RWPE2 (cell line): ENCODE results near the gene ADAM12.
"Not testable (repeated sequence)": the region's sequence is repeated elsewhere in the genome, so short reads cannot be mapped to it uniquely, and the experiment has no call there.

ENCODE experiments used
- ATAC-seq: fragments of 200-7000 bp; cut with Tn5 transposase; 3 replicates; pipeline ENCODE4 v1.9.1; 2021; ENCODE audit warnings: low read depth
- DNase-seq: peaks from one replicate; pipeline ENCODE4 v3.0.0-alpha.2; 2020; ENCODE audit warnings: low spot score
- H3K27ac ChIP-seq: fragments of 450-650 bp; 2 replicates; pipeline ENCODE4 v1.5.1; 2017; ENCODE audit warnings: mild to moderate bottlenecking; ENCODE audit not compliant: poor library complexity, severe bottlenecking
- H3K27me3 ChIP-seq: fragments of 250-450 bp; sonication (Bioruptor Pico); 2 replicates; pipeline ENCODE4 v1.5.1; 2021; ENCODE audit warnings: mild to moderate bottlenecking, moderate library complexity; ENCODE audit not compliant: insufficient read depth, poor library complexity, severe bottlenecking
- H3K36me3 ChIP-seq: fragments of 250-450 bp; sonication (Bioruptor Pico); 2 replicates; pipeline ENCODE4 v1.5.1; 2020; ENCODE audit warnings: low read depth, mild to moderate bottlenecking, moderate library complexity
- H3K4me1 ChIP-seq: fragments of 250-450 bp; sonication (Bioruptor Pico); 2 replicates; pipeline ENCODE4 v1.5.1; 2021; ENCODE audit warnings: mild to moderate bottlenecking, moderate library complexity; ENCODE audit not compliant: insufficient read depth, poor library complexity, severe bottlenecking
- H3K4me3 ChIP-seq: fragments of 250-450 bp; sonication (Bioruptor Pico); 2 replicates; pipeline ENCODE4 v1.5.1; 2021; ENCODE audit warnings: mild to moderate bottlenecking, moderate library complexity; ENCODE audit not compliant: severe bottlenecking
- H3K9me3 ChIP-seq: fragments of 250-450 bp; sonication (Bioruptor Pico); 2 replicates; pipeline ENCODE4 v1.5.1; 2021; ENCODE audit warnings: mild to moderate bottlenecking, moderate library complexity; ENCODE audit not compliant: severe bottlenecking
- TF ChIP-seq, protein P1 (sequence below): fragments of 450-650 bp; IDR thresholded peaks from one replicate; pipeline ENCODE4 v1.5.1; 2017; ENCODE audit warnings: mild to moderate bottlenecking, moderate library complexity; ENCODE audit not compliant: poor library complexity, severe bottlenecking

ADAM12 gene

DNA sequence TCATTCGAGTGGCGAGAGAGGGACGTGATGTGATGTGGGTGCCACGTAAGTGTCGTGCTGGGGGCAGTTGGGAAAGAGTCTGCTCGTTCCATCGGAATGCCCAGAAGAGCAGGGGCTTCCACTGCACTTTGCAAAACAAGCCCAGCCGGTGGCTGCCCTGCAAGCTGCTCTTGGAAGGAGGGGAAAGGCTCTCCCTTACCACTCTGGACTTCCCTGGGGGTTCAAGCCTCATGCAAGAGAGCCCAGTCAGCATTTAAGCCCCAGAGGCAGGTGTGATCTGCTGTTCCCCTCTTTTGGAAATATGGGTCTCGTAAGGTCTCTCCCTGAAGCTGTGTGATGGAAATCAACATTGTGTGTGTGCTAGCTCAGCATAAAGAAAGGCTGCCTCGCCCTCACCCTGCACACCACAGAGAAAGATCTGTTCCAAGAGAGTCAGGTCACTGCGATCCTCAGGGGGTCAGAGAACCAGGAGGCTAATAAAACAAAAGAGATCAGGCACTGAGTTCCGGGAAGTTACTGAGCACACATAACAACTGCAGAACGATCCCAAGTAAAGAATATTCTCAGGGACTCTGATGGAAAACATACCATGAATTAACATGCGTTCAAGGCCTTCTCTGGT lies 212.5 kb downstream of the ADAM12 start:
- Histone ChIP-seq H3K27me3 (no peaks in the 10 kb centered on the region), H3K4me3 (no peak overlapping the region), H3K9me3 (no peaks in the 10 kb centered on the region), H3K27ac (no peak overlapping the region), H3K36me3 (no peaks in the 10 kb centered on the region), H3K4me1 (no peaks in the 10 kb centered on the region)
- ATAC-seq (no peak), DNase-seq (no peak)
- TF ChIP-seq, protein P1, sequence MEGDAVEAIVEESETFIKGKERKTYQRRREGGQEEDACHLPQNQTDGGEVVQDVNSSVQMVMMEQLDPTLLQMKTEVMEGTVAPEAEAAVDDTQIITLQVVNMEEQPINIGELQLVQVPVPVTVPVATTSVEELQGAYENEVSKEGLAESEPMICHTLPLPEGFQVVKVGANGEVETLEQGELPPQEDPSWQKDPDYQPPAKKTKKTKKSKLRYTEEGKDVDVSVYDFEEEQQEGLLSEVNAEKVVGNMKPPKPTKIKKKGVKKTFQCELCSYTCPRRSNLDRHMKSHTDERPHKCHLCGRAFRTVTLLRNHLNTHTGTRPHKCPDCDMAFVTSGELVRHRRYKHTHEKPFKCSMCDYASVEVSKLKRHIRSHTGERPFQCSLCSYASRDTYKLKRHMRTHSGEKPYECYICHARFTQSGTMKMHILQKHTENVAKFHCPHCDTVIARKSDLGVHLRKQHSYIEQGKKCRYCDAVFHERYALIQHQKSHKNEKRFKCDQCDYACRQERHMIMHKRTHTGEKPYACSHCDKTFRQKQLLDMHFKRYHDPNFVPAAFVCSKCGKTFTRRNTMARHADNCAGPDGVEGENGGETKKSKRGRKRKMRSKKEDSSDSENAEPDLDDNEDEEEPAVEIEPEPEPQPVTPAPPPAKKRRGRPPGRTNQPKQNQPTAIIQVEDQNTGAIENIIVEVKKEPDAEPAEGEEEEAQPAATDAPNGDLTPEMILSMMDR, result no peak

DNA sequence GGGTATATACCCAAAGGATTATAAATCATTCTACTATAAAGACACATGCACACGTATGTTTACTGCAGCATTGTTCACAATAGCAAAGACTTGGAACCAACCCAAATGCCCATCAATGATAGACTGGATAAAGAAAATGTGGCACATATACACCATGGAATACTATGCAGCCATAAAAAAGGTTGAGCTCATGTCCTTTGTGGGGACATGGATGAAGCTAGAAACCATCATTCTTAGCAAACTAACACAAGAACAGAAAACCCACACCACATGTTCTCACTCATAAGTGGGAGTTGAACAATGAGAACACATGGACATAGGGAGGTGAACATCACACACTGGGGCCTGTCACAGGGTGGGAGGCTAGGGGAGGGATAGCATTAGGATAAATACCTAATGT lies 215.5 kb downstream of the ADAM12 start:
- not testable (repeated sequence) for H3K4me3 ChIP-seq, DNase-seq, H3K4me1 ChIP-seq, H3K36me3 ChIP-seq, H3K9me3 ChIP-seq, H3K27ac ChIP-seq, ATAC-seq, H3K27me3 ChIP-seq

DNA sequence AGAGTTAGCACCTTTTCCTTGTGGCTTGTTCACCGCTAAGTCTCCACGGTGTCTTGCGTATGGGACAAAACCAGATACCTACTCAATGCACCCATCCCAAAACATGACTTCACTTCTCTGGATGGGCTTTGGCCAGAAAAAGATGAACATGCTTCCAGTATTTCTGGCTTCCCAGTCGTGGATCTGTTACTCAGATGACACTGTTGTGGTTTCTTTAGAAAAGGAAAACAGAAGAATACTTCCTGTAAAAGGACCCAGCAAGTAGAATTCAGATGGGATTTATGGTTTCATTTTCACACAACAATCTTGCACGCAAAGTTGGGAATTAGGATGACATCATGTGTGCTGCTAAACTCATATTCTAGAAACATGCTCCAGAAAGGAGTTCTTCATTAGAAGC lies 216.7 kb downstream of the ADAM12 start:
- Histone ChIP-seq H3K9me3 (no peaks in the 10 kb centered on the region), H3K4me1 (no peaks in the 10 kb centered on the region), H3K36me3 (no peaks in the 10 kb centered on the region), H3K27me3 (no peaks in the 10 kb centered on the region), H3K4me3 (no peak overlapping the region), H3K27ac (no peak overlapping the region)
- TF ChIP-seq, protein P1, result no peak
- no peak for ATAC-seq
- DNase-seq, result no peak

DNA sequence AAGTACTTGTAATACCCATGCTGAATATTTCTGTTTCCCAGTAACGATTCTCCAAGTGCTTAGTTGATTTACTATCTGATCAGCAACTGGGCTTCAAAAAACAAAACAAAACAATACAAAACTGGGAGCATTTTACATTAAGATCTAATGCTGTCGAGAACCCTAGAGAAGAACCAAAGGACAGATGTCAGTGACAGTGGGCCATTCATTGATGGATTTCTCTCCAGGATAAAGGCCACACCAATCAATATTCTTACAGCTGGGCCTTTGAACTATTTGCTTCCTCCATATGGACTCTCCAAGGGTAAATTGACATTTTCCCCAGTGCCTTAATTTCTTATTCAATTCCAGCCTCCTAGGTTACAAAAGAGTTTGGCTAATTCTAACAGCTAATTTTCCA lies 217.5 kb downstream of the ADAM12 start:
- H3K9me3 ChIP-seq, result no peaks in the 10 kb centered on the region
- H3K27ac ChIP-seq, result no peak overlapping the region

DNA sequence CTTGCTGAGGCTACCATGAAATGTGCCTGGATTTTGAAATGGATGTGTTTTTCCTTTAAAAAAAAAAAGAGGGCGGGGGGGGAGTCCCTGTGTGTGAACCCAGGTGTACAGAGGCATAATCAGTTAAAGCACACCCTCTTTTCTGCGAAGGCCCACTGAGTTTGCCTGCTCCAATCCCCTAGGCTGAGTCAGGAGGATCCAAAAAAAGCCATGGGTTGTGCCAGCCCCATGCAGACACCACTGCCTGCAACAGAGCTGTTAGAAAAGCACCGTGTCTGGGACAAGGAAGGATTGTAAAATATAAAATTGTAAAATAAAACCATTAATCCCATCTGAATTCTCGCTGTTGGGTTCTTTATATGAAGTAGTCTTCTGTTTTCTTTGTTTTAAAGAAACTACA lies 217.9 kb downstream of the ADAM12 start:
- no peaks in the 10 kb centered on the region for H3K27me3 ChIP-seq
- H3K4me1 ChIP-seq, result no peaks in the 10 kb centered on the region
- no peaks in the 10 kb centered on the region for H3K9me3 ChIP-seq
- TF ChIP-seq, protein P1, result no peak
- no peak overlapping the region for H3K27ac ChIP-seq
- no peaks in the 10 kb centered on the region for H3K36me3 ChIP-seq
- ATAC-seq (no peak), DNase-seq (no peak)
- no peak overlapping the region for H3K4me3 ChIP-seq

More for the DNA sequence above, 217.5 kb downstream of the ADAM12 start:
- TF ChIP-seq, protein P1, result no peak
- Histone ChIP-seq H3K36me3 (no peaks in the 10 kb centered on the region), H3K27me3 (no peaks in the 10 kb centered on the region), H3K4me3 (no peak overlapping the region), H3K4me1 (no peaks in the 10 kb centered on the region)
- ATAC-seq (no peak), DNase-seq (no peak)
